Tongue (tissue), 2 donors: Measurements from ENCODE around the gene CMTM4. TPM values are rescaled to one million over a fixed set of nuclear protein-coding genes. Genes with fewer than 3 reads are reported as not detected.
"Not testable (repeated sequence)": the region's sequence is repeated elsewhere in the genome, so short reads cannot be mapped to it uniquely, and the experiment has no call there.

ENCODE experiments used
- DNase-seq: peaks from one replicate; pipeline ENCODE4 v3.0.0-alpha.2; 2015
- total RNA-seq: library from RNA; depleted of rRNA; stranded (reverse); fragments of >200 nt; gene quantifications from one replicate; pipeline ENCODE4 v1.2.3, GENCODE V29; 2014

Gene CMTM4
- total RNA-seq, 1 donor from 2014 or later, result 27.7 TPM

DNA sequence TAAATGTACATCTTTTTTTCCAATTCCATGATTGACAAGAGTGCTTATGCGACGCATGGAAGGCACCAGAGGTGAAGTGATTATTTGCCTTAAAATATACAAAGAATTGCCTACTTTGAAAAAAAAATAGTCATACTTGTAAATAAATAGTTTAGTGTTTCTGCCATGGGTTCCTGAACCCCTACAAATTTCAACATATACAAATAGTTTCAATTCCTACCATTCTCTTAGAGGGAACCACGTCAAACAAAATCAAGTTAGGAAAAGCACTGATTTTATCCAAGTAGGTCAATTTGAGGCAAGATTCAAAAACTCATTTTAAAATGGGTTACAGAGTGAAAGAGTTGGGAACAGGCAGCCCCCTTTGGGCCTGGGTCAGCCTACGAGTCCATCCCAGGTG, 80.4 kb downstream of the CMTM4 start:
- DNase-seq, result no peak

DNA sequence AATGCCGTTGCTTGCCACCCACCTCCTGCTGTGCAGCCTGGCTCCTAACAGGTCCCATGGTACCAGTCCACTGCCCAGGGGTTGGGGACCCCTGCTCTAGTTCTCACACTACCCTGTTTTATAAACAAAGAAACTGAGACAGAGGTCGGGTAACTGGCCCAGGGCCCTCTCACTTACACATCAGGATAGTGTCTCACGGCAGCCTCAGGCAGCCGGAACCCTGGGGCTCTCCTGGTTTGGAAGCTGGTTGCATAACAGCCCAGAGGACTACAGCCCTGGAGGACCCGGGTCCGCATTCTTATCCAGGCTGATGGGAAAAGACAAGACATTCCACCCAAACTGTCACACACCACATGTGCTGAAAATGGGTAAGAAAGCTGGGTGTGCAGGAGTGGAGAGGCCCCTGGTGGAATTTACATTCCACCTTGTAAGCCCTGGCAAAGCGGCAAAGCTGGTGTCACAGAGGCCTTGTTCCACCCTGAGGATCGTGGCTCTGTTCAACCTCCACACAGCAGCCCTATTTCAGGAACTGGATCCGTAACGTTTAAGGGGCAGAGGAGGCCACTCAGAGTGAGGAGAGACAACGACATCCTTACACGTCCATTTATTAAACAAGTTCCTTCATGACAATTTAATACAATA, 82.3 kb downstream of the CMTM4 start:
- DNase-seq, result no peak

DNA sequence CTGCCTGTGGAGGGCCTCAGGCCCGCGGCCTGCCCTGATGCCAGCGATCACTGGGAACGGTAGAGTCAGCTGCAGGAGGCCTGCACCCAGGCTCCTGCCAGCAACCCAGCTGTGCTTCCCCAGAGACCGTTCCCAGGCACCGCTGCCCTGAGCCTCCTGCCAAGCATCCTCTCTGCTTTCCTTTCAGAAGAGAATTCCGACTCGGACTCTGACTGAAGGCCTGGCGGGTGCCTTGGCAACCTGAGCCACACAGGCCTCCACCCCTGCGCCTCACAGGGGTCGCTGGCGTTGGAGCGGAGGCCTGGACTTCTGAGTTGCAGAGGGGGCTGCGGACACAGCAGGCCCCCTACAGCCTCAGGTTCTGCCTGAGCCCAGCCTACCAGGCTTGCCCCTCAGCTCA, 84.1 kb downstream of the CMTM4 start:
- no peak for DNase-seq

DNA sequence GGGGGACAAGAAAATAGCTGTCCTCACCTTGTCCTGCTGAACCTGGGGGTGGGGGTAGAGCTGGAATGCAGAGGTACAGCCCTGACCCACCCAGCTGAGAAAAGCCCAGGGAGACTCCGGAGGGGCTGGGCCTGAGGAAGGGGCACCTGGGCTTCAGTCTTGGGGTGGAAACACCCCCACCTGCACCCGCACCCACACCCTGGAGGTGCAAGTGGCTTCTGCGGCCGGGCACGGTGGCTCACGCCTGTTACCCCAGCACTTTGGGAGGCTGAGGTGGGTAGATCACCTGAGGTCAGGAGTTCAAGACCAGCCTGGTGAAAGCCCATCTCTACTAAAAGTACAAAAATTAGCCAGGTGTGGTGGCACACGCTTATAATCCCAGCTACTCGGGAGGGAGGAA, 84.6 kb downstream of the CMTM4 start:
- DNase-seq, result not testable (repeated sequence)

DNA sequence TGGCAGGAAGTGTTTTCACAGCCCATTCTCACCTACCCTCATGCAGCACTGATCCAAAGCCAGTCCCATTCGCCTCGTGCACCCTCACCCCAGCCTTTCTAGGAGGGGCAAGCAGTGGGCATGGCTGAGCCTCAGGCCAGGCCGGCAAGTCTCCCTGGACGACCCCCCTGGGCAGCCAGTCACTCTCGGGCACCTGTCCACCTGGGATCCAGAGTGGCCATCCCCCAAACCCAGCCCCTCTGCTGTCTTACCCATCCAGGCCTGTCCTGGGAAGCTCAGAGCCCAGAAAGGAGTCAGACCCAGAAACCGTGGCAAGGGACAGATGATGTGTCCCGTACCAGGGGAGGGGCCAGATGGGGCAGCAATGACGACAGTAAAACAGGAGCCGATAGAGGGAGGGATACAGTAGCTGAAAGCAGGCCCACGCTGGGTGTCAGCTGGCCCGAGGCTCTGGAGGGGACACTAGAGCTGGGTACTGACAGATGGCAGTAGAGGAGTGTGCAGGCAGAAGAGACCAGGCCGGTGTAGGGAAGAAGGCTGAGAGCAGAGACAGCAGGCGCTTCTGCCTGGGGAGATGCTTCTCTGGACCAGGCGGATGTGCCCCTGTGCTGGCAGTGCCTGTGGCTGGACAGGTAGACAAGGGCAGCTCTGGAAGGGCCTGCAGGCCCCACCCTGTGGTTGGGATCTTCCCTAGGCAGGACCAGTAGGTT, 86.3 kb downstream of the CMTM4 start:
- DNase-seq, result no peak

DNA sequence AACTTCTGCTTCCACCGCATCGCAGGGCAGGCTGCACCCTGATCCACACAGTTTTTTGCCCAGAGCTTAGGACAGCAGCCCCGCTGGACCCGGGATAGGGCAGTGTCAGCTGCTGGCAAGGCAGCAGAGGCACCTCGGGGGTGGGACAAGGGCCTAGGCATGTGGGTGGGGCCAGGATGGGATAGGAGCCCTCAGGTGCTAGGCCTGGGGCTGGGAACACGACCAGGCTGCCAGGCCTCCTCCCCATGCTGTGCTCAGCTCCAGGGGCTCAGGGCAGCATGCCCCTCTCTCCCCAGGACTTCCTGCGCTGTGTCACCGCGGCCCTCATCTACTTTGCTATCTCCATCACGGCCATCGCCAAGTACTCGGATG, 87.4 kb downstream of the CMTM4 start:
- no peak for DNase-seq

DNA sequence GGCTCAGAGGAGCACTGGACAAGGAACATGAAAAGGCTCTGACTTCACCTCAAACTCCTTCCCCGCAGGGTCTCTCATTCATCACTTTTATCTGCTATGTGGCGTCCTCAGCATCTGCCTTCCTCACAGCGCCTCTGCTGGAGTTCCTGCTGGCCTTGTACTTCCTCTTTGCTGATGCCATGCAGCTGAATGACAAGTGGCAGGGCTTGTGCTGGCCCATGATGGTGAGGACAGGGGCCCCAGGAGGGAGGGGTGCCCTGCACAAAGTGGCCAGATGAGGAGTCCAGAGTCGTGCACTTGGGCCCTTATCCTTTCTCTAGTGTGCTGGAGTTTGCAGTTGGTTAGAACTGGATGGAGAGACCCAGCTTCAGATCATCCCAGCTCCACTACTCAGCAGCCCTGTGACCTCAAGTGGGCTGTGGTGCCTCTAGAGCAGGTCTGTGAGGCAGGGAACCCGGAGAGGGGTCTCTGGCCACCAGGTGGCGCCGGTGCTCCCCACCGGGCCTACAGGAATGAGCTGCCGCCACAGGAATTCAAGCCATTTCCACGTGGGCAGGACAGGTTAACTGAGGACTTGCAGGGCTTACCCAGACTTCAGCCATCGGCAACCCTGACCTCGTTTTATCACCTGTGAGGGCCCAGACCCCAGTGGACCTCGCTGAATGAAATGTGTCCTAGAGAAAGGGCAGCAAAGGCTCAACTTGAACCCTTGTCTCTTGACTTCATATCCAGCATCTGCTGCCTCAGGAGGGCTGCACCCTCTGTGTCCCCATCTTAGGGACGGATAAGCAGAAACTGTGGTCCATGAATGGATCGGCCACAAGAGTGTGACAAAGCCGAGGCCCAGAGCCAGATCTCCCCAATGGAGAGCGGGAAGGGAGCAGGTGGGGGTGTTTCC, 88.1 kb downstream of the CMTM4 start:
- DNase-seq, result peak; percentile 89

DNA sequence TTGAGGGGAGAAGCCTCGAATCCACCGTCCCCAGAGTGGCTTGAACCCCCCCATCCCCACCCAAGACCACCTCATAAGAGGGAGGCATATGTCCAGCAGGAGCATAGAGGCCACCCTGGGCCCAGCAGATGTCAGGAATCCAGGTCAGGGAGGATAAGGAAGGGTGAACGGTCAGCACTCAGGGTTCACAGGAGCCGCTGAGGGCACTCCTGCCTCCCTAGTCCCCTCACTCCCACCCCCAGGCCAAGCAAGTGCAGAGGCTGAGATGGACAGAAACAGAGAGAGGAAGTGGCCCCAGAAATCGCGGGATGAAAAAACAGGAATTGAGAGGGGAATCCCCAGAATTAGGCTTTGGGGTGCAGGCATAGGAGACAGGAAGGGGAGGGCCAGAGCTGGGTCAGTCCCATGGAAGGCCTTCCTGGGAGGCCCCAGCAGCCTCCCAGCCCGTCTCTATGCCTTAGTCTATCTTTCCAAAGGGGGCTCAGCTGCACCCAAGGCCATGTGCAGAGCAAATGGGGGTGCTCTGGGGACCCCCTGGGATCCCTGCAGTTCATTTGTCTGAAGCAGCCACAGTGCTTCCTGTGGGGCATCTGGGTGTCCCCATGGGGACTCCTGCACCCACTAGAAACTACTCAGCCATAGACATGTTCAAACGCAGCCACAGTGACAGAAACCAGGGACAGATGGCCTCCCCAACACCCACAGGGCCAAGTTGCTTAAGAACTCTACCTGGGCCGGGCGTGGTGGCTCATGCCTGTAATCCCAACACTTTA, 90.4 kb downstream of the CMTM4 start:
- DNase-seq, result no peak

DNA sequence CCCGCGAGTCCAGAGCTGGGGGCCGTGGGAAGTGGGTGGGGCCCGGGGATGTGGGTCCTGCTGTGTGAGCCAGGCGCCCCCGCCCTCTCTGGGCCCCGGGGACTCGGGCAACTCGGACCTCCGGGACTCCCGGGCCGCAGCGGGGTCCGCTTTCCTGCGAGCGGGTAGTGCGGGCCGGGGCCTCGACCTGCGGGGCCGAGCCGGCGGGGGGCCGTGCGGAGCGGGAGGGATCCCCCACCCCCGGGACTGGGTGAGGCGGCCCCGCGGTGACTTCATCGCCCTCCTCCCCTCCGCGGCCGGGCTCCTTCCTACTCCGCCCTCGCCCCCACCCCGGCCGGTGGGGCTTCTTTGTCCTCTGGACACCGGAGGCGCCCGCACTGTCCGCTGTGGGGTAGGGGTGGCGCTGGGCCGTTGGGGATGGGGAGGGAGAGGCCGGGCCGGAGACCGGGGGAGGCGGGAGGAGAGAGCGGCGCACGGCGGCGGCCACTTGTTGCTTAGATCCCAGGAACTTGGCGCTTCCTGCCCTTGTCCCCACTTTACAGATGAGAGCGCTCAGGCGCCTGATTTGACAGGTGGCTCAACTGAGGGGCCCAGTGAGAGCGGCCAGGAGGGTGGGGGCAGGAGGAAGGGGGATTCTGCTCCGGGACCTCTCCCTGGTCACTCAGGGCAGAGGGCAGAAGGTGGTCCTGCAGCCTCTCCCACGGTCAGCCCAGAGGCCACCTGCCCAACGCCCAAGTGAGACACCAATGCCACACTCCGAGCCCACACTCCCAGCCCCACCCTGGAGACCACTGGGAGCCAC, 91.2 kb downstream of the CMTM4 start:
- DNase-seq, result peak; percentile 64

DNA sequence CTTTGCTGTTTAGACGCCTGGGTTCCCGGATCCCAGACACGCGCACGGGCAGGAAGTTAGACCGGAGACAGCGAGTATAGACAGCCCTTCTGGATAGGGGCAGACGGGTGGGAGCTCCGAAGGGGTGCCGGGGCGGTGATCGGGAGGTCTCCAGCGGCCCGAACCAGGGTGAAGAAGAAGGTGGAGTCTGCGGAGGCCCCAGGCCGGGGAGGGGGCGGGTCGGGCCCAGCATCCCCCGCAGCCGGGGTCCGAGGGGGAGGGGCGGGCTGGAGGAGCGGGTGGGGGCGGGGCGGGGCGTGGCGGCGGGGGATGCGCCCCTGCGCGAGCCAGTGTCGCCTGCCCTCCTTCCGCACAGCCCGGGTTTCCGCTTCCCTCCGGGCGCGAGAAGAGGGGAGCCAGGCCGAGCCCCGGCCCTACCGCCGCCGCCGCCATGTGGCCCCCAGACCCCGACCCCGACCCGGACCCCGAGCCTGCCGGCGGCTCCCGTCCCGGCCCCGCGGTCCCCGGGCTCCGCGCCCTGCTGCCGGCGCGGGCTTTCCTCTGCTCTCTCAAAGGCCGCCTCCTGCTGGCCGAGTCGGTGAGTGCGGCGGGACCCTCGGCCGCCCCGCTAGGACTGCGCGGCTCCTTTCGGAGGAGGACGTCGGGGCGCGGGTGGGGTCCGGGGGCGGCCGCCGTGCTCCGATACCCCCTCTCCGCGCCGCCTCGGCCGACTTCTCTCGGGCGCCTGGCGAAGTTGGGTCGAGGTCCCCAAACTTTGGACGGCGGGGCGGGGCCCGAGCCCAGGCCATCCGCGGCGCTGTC, 92.0 kb downstream of the CMTM4 start, which contains the start of gene CMTM3:
Gene CMTM3, plus strand, starts transcription at position 329 of the 801 bp plus-strand sequence. Its CDS starts 102 bp downstream, at position 431.
- peak; percentile 91 for DNase-seq

DNA sequence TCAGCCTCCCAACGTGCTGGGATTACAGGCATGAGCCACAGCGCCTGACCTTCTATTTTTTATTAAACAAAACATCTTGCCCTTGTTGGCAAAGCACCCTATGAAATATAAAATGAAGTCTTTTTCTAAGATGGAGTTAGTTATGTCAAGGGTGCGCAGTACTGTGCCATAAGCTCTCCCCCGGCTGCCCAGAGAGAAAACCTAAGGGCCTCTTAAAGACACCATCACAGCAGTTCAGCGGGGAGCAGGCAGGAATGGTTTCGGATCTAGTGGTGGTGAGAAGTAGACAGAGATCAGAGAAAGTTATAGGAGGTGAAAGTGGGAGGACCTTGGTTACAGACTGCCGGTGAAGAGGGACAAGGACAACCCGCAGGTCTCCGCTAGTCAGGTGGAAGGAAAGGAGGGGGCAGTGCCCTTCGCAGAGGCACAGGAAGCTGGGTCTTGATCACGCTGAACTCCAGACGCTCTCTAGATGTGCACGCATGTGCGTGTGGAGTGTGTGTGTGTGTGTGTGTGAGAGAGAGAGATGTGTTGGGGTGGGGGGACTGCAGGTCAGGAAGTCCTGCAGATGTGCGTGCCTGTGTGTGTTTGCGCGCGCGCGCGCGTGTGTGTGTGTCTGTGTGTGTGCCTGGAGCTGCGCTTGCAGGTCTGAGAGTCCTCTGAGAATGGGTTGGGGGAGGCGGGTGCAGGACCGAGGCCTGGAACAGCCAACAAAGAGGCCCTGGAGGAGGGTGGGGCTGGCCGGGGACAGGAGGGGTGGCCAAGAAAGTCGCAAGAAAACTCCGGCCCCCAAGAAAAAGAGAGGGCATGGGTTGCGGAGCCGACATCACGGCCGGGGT, 92.8 kb downstream of the CMTM4 start:
- DNase-seq, result peak; percentile 87

DNA sequence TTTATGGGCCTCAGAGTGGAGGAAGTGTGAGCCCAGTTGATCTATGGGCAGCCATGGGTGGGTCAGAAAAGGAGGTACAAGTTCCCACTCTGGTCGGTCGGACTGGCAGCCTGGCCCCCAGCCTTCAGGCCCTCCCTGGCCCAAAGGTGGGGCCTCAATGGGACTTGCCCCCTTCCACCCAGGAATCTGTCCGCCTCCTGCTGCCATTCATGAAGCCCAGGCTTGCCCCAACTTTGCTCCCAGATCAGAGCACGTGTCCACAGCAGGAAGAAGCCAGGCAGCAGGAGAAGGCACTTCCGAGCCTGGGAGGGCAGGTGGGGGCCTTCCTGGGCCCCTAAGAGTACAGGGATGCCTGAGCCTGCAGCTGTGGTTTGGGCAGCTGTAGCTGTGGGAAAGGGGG, 95.1 kb downstream of the CMTM4 start:
- DNase-seq, result no peak

DNA sequence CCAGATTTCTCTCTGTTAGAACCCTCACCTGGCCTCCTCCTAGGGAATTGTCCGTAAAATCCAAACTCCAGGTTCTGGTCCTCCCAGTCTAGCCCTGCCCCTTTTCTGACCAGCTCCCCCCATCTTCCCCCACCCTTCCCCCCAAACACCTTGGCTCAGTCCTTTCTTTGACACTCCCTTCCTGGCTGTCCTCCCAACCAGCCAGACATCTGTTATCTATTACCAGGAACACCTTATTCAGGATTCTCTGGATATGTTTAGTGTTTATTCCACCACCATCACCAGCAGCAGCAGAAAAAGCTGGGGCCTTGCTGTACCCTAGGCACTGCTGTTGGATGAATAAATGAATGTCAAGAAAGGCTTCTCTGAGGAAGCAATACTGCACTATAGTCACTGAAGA, 96.1 kb downstream of the CMTM4 start:
- peak; percentile 56 for DNase-seq

DNA sequence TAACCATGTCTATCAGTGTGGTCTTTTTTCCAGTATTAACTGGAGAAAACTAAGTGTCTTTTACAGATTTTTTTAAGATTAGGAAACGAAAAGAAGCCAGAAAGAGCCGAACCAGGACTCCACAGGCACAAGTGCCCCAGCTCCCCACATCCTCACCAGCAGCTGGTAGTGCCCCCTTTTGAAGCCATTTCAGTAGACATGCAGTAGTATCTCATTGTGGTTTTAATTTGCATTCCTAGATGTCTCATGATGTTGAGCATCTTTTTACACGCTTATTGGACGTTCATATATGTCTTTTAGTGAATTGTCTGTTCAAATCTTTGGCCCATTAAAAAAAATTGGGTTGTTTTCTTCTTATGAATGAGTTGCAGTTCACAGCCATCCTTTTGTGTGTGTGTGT, 96.8 kb downstream of the CMTM4 start:
- no peak for DNase-seq

DNA sequence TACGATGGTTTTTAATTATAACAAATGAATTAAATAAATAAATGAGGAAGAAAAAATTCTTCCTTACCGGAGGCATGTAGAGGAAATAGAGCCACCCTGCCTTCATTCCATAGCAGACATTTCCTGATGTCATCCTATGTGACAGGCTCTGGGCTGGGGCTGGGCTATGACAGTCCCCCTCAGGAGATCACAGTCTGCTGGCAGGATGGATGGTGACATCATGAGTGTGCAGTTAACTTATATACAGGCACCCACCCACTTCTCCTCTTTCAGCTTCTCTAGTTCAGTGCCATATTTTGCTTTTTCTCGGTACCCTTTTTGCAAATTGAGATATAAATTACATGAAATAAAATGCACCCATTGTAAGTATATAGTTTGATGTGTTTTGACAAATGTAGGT, 98.4 kb downstream of the CMTM4 start:
- no peak for DNase-seq

DNA sequence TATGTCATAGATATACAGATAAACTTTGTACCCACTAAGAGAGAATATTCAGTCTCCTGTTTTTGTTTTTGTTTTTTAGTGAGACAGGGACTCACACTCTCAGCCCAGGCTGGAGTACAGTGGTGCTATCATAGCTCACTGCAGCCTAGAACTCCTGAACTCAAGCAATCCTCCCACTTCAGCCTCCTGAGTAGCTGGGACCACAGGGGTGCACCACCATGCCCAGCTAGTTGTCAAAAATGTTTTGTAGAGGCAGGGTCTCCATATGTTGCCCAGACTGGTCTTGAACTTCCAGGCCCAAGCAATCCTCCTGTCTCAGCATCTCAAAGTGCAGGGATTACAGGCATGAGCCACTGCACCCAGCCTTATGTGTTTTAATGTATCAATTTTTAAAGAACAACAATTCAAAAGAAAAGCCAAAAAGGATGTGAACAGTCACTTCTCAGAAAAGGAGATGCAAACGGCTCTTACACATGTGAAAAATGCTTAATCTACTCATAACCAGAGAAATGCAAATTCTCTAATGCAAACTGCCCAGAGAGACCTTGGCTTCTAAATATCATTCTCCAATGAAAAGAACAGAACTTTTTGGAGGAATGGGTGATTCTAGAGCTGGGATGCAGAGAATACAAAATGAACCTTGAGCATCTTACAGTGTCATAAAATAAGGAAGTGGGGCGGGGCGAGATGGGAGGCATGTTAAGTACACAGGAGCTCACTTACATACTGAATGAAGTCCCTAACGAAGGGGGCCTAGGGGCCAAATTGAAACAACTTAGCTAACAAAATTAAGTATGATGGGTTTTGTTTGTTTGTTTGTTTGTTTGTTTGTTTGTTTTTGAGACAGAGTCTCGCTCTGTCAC, 99.3 kb downstream of the CMTM4 start:
- DNase-seq, result no peak

DNA sequence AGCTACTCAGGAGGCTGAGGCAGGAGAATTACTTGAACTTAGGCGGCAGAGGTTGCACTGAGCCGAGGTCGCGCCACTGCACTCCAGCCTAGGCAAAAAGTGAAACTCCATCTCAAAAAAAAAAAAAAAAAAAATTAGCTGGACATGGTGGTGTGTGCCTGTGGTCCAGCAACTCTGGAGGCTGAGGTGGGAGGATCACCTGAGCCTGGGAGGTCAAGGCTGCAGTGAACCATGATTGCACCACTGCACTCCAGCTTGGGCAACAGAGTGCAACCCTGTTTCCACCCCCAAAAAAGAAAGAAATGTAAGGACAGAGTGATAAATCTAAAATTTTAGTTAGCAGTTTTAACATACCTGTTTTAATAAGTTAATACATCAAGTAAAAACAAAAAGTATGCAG, 100.0 kb downstream of the CMTM4 start:
- not testable (repeated sequence) for DNase-seq

DNA sequence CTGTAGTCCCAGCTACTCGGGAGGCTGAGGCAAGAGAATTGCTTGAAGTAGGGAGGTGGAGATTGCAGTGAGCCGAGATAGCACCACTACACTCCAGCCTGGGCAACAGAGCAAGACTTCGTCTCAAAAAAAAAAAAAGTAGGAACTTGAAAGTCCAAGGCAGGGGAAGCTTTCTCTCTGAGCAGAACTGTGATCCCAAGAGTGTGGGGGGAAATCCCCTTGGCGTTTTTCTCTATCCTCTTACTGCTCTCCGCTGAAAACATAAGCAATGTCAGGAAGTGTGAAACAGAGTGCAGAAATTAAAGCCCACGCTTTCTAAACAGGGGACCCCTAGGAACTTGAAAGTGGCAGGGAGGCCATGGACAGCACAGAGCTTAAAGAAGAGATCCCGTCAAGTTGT, 101.8 kb downstream of the CMTM4 start:
- no peak for DNase-seq

DNA sequence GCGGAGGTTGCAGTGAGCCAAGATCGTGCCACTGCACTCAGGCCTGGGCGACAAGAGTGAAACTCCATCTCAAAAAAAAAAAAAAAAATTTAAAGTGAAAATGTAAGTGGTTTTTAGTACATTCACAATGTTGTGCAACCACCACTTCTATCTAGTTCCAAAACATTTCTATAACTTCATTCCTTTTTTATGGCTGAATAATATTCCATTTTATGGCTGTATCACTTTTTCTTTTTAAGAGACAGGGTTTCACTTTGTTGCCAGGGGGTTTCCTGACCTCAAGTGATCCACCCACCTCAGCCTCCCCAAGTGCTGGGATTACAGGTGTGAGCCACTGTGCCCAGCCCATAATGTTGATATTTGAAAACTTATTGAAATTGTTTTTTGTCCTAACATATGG, 103.7 kb downstream of the CMTM4 start:
- no peak for DNase-seq
